GM19238 (cell line): ENCODE results near the gene GARS1.
"Not testable (repeated sequence)": the region's sequence is repeated elsewhere in the genome, so short reads cannot be mapped to it uniquely, and the experiment has no call there.

Experiments
- DNase-seq: peaks from one replicate; pipeline ENCODE4 v3.0.0; 2011; ENCODE audit warnings: low spot score; ENCODE audit not compliant: insufficient read length

Gene GARS1, protein sequence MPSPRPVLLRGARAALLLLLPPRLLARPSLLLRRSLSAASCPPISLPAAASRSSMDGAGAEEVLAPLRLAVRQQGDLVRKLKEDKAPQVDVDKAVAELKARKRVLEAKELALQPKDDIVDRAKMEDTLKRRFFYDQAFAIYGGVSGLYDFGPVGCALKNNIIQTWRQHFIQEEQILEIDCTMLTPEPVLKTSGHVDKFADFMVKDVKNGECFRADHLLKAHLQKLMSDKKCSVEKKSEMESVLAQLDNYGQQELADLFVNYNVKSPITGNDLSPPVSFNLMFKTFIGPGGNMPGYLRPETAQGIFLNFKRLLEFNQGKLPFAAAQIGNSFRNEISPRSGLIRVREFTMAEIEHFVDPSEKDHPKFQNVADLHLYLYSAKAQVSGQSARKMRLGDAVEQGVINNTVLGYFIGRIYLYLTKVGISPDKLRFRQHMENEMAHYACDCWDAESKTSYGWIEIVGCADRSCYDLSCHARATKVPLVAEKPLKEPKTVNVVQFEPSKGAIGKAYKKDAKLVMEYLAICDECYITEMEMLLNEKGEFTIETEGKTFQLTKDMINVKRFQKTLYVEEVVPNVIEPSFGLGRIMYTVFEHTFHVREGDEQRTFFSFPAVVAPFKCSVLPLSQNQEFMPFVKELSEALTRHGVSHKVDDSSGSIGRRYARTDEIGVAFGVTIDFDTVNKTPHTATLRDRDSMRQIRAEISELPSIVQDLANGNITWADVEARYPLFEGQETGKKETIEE

DNA sequence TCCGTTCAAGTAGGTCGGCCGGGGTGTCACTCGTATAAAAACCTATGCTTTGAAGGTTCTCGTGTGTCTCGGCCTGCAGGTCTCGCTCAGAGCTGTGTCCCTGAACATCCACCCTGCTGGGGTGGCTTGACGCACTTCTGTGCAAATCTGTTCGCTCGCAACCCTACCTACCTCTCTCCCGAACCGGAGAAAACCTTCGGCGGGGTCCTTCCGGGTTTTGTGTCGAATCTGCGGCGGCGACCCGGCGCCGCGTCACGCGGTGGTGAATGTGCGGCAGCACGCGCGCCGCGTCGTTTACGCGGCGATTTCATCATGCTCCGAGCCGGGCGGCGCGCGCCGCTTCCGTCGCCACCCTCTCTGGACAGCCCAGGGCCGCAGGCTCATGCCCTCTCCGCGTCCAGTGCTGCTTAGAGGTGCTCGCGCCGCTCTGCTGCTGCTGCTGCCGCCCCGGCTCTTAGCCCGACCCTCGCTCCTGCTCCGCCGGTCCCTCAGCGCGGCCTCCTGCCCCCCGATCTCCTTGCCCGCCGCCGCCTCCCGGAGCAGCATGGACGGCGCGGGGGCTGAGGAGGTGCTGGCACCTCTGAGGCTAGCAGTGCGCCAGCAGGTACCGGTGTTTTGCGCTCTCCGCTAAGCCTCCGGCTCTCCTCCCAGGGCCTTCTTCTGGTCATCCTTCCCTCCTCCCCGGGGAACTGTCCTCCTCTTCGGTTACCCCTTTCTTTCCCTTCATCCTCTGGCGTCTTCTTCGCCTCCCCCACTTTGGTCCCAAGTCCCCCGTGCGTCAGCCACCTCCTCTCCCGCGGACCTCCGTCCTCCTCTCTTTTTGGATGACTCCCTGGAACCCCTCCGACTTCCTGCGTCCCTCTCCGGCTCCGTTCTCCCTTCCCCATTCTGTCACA lies at the start of gene GARS1:
GARS1 (plus strand) TSS at position 339 of the 896 bp plus-strand sequence; CDS start at position 383, 44 bp downstream.
- peak; percentile 74 for DNase-seq

DNA sequence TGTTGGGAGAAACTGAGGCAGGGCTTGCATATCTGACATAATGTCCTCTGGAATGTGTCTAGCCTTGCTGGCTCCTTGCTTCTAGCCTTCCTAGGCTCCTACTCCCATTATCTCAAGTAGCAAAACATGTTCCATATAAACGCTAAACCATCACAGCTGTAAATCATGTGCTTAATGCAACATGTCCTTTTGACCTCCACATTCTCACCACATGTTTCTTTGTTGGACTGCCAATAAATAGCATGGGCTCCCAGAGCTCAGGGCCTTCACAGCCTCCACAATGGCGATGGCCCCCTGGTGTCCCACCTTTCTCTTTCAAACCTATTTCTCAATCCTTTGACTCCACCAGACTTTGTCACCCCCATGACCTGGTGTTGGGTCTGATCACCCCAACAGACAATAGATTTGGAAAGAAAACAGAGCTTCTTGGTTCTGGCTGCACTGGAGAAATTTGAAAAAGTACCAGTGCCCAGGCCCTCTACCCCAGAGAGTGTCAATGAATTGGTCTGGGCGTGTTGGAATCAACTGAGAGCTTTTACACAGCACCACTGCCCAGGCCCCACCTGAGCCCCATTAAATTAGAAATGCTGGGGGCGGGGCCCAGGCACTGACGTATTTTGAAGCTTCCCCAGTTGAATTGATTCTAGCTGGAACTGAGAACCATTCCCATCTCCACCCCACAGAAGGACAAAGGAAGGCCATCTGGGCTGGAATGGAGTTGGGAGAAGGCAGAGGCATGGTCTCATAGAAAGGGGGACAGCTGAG lies 48.7 kb upstream of the GARS1 start:
- no peak for DNase-seq

DNA sequence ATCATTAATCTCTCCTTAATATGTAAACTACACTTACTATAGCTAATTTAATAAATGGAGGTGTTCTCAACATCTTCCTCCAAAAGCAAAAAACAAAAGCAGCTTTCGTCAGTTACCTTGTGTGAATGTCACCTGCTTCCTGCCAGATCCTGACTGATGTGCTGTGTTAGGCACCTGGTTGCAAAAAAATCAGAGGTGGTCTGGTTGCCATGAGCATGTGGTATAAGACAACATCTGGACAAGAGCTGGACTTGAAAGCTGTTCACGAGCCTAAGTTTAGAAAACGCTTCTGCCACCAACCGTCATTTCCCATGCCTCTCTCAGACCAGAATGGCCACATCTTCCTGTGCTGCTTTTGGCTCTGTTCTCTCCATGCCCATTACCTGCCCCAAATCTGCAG lies 48.1 kb upstream of the GARS1 start:
- no peak for DNase-seq

DNA sequence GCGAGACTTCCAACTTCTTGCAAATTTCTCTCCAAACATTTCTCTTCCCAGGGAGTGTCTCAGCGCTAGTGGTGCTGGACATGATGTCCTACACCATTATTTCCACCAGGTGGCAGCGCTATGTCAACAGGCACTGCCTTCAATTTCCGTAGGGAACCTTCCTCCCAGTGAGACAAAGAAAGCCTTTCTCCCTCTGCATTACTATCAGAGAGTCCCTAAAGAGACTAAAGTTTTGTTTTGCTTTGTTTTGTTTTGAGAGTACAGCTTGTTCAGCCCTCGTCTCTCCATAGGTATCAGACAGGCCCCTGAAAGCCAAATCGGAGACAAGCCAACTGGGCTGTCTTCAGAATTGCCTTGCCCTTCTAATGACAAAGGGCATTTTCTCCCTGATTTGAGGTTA lies 45.8 kb upstream of the GARS1 start:
- DNase-seq: peak; percentile 40

DNA sequence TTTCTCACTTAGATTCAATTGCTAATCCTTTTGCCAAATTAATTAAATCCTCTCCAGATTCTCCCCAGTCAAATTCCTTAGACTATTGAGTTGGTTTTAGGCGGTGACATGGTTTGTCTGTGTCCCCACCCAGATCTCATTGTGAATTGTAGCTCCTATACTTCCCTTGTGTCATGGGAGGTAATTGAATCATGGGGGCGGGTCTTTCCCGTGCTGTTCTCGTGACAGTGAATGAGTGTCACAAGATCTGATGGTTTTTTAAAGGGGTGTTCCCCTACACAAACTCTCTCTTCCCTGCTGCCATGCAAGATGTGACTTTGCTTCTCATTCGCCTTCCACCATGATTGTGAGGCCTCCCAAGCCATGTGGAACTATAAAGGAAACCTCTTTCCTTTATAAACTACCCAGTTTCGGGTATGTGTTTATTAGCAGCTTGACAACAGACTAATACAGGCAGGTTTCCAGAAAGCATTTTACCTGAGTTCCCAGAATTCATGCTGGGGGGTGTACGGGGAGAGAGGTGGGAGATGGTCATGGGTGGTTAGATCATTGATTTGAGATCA lies 44.7 kb upstream of the GARS1 start:
- DNase-seq: no peak

DNA sequence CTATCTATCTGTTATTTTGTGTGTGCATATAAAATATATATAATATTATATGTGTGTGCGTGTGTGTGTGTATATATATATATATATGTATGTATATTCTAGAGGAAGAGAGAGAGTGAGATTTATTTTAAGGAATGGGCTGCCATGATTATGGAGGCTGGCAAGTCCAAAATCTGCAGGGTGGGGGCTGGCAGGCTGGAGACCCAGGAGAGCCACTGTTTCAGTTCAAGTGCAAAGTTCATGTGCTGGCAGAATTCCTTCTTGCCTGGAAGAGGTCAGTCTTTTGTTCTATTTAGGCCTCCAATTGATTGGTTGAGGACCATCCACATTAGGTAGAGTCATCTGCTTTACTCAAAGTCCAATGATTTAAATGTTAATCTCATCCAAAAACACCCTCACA lies 42.3 kb upstream of the GARS1 start:
- DNase-seq: no peak

DNA sequence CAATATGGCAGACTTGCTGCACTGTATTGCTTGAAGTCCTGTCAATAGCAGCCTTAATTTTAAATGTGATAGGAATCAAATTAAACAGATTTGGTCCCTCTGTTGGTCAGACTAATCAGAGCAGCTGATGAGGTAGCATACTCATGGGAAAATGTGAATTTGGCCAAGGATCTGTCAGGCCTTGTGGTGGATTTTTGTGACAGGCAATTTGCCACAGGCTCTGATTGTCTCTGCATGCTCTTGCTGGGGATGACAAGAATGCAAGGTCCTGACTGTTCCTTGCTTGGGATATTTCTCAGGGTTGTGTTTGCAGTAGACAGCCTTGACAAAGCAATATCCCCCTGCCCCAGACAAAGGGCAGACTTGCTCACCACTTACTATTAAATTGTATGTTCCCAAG lies 41.5 kb upstream of the GARS1 start:
- DNase-seq: no peak

DNA sequence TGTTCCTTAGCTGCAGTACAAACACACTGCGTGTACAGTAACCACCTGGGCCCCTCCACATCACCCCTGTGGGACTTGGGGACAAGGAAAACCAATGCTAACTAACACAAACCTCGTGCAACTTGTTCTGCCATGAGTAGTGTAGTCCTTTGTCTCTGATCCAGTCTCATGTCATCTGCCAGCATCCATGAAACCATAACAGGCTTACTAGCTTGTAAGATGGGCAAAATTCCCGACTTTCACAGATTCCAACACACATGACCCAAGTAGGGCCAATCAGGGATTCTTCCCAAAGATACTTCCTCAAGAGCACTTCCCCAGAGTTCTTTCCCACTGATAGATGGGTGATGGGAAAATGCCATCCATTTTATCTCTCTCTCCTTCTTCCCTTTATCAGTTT lies 41.1 kb upstream of the GARS1 start:
- no peak for DNase-seq

DNA sequence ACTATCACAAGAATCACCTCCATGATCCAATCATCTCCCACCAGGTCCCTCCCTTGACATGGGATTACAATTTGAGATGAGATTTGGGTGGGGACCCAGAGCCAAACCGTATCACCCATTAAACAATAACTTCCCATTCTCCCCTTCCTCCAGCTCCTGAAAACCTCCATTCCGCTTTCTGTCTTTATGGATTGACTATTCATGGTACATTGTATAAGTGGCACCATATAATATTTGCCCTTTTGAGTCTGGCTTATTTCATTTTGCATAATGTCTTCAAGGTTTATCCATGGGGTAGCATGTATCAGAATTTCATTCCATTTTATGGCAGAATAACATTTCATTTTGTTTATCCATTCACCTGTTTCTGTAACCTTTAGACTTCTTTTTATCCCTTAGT lies 39.2 kb upstream of the GARS1 start:
- DNase-seq: no peak

DNA sequence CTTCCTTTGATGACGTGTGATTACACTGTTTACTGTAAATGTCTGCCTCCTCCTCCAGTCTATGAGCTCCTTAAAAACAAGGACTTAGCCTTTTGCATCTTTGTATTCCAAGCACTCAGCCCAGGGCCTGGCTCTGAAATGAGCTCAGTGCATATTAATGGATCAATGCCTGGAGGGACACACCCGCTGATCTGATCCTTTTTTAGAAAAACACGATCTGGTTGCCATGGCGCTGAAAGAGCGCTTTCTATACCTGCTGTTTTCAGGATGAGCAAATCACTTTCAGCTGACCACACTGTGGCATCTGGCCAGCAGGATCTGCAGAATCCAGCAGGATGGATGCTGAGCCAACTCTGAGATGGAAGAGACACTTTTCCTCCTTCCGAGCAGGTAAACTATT lies 37.8 kb upstream of the GARS1 start:
- DNase-seq: no peak

DNA sequence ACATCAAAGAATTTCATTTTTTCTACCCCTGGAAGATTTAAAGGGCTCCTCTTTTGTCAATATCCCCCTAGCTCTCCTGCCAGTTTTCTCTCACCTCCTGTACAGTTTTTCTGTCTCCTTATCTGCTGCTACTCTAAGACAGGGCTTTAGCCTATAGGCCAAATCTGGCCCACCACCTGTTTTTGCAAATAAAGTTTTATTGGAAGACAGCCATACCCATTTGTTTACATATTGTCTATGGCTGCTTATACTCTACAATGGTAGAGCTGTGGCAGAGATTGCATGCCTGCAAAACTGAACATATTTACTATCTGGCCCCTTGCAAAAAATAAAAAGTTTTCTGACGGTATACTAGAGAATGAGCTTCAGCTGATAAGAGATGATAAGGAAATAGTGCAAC lies 37.4 kb upstream of the GARS1 start:
- no peak for DNase-seq

DNA sequence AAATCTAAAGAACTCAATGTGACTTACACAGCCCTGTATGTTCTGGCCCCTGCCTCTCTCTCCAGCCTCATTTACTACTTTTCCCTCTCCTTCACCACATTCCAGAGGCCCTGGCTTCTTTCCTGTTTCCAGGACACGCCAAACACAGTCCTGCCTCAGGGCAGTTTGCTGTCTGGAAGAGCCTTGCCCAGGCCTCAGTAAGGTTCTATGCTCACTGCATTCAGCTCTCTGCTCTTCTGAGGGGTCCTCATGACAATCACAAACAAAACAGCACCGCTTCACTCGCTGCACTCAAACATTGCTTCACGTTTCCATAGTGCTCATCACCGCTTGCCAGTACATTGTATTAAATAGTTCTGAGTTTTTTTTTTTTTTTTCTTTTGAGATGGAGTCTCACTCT lies 35.1 kb upstream of the GARS1 start:
- DNase-seq: no peak

DNA sequence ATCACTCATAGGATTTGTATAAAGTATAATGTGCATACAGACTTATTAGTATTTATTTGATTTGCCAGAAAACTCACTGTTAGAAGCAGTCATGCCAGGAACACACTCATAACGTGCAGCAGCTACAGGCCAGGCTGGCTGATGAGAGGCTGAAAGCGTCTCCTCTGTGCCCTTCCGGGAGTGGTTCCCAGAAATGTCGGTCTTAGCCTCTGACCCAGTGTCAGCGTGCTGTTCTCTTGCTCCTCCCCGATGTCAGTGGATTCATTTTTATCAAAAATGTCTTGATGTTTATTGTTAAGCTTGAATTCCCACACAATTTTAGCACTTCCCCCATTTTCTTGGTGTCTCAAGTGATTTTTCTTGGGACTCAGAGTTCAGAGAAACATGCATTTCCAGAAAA lies 33.3 kb upstream of the GARS1 start:
- DNase-seq: no peak

DNA sequence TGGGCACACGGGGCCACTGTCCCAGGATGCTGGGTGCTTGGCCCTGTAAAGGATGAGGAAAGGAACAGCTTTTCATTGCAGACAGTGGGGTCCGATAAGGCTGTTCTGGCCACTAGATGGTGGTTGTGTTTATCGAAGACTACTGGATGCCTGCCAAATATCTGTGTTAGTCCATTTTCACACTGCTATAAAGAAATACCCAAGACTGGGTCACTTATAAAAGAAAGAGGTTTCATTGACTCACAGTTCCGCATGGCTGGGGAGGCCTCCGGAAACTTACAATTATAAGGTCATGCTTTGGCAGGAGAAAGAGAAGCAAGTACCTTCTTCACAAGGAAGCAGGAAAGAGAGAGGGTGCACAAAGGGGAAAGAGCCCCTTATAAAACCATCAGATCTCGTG lies 32.2 kb upstream of the GARS1 start:
- DNase-seq: no peak

DNA sequence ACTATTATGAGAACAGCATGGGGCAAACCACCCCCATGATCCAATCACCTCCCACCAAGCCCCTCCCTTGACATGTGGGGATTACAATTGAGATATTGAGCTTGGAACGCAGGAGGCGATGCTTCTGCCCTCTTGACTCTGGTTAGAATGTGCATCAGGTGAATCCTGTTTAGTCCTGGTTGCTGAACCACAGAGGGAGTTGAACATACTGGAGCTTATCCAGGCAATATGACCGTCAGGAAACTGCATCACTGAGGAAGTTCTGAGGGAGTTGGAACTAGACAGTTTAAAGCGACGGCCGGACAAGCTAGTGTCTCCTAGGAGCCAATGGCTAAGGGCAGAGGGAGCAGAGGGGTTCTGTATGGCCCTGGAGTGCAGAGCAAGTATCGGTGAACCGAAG lies 31.8 kb upstream of the GARS1 start:
- DNase-seq: no peak

DNA sequence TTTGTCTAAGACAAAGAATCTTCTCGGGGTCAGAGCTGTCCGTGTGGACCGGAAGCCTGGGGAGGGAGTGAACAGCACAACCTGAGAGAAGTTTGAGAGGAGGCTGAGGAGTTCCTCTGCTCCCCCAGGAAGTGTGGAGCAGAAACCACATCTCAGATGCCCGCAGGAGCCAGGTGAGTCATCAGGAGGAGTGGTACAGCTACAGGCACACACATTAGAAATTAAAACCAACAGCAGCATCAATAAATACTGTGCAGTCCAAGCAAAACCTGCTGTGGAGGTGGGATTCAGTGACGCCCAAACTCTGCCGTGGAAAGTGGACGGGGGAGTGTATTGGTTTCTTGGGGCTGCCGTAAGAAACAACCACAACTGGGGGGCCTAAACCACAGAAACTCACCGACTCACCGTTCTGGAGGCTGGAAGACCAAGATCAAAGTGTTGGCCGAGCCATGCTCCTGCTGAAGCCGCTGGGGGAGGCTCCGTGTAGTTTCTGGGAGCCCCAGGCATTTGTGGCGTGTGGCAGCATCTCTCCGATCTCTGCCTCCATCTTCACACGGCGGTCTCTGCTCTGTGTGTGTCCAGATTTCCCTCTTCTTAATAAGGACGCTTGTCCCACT lies 31.2 kb upstream of the GARS1 start:
- DNase-seq: no peak

DNA sequence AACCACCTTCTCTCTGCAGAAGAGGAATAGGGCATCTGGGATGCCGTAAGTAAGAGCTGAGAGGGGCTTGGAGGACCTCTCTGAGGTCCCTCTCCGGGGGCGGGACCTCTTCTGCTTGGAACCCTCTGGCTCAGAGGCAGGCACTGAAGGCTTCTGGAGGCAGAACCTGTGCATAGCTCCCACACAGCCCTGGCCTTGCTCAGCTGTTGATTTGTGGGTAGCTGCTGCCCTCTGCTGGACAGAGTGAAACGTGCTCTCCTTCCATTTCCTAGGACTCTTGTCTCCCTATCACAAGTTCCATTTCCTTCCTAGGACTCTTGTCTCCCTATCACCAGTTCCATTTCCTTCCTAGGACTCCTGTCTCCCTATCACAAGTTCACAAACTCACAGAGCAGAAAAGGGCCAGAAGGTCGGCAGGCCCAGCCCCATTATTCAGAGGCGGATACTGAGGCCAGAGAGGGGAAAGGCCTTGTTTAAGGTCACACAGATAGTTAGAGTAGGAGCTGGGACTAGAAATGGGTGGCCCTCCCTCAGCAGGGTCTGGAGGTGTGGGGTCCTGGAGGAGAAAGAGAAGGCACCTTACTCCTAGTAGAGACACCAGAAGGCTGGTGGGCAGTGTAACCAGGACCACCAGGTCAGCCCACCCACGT lies 30.3 kb upstream of the GARS1 start:
- DNase-seq: peak; percentile 64

DNA sequence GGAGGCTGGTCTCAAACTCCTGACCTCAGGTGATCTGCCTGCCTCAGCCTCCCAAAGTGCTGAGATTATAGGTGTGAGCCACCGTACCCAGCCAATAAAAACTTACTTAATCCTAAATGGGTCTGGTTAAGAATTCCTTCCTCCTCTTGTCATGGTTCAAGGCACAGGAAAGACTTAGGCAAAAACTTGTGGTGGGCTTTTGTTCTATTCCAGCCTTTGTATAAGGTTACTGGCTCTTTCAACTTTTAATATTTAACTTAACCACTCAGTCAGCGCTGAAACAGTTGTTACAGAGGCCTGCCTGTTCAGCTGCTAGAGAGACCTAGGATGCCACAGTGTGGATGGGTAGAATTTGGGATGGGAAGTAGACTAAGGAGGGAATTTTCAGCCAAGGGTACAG lies 28.1 kb upstream of the GARS1 start:
- DNase-seq: no peak

DNA sequence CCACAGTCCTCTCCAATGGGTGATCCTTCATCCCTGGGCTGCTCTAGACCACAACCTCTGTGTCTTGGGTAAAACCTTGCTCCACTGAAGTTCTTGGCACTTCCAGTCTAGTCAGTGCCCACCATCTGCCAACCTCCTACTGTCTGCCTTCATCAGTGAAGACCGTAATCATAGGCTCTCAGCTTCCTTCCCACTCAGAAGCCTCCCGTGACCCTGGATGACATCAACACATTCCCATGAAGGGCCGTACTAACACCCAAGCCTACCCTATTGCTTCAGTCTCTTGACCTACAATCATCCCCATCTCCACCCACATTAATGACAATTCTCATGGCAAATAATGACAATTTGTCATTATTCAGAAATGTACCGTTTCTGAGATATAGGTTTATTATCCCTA lies 27.6 kb upstream of the GARS1 start:
- DNase-seq: no peak

DNA sequence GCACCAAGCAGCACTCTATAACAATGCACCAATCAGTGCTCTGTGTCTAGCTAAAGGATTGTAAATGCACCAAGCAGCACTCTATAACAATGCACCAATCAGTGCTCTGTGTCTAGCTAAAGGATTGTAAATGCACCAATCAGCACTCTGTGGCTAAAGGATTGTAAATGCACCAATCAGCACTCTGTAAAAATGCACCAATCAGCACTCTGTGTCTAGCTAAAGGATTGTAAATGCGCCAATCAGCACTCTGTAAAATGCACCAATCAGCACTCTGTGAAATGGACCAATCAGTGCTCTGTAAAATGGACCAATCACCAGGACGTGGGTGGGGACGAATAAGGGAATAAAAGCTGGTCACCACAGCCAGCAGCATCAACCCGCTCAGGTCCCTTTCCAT lies 24.4 kb upstream of the GARS1 start:
- not testable (repeated sequence) for DNase-seq
